Measurements from ENCODE around the gene ITPRIP.

Gene ITPRIP

DNA sequence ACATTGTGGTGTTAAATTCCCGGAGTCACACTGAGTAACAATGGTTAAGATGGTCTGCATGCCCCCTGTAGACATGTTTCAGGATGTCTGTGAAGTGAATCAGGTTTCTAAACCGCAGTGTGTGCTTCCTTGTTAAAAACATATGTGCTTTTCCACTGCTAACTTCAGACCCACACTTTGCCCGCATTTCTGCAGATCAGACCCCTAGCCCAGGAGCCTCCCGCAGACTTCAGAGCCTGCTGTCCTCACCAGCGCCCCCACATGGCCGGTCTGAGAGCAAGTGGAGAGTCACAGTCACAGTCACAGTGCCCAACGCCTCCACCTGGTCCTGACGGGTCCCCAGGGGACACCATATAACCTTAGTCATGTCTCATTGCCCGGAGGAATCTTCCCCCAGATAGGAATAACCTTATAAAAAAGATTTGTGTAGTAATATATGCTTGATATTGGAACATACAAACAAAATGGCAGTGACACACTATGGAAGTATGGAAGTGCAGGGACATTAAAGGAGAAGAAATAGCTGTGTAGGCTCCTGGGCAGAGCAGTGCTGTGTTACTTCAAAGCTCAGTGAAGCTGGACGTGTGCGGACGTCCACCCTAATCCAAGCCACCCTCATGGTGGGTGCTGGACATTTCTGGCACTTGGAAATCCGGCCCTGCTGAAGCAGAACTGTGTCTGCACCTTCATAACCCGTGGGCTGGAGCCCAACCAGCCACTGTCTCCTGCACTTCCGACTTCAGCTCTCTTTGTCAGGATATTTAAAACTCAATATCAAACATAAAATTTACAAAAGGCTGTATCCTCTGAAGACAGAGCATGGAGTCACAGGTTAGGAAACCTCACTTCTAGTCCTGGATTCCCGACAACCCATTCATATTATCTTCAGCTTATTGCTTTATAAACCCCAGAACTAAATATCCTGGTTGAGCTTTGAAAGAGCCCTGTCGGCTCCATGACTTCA, 40.3 kb downstream of the ITPRIP start:
- TF ChIP-seq, protein P1, sequence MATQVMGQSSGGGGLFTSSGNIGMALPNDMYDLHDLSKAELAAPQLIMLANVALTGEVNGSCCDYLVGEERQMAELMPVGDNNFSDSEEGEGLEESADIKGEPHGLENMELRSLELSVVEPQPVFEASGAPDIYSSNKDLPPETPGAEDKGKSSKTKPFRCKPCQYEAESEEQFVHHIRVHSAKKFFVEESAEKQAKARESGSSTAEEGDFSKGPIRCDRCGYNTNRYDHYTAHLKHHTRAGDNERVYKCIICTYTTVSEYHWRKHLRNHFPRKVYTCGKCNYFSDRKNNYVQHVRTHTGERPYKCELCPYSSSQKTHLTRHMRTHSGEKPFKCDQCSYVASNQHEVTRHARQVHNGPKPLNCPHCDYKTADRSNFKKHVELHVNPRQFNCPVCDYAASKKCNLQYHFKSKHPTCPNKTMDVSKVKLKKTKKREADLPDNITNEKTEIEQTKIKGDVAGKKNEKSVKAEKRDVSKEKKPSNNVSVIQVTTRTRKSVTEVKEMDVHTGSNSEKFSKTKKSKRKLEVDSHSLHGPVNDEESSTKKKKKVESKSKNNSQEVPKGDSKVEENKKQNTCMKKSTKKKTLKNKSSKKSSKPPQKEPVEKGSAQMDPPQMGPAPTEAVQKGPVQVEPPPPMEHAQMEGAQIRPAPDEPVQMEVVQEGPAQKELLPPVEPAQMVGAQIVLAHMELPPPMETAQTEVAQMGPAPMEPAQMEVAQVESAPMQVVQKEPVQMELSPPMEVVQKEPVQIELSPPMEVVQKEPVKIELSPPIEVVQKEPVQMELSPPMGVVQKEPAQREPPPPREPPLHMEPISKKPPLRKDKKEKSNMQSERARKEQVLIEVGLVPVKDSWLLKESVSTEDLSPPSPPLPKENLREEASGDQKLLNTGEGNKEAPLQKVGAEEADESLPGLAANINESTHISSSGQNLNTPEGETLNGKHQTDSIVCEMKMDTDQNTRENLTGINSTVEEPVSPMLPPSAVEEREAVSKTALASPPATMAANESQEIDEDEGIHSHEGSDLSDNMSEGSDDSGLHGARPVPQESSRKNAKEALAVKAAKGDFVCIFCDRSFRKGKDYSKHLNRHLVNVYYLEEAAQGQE (IDR thresholded peaks at IDR 0.05; ENCODE audit: low read depth), result no peak
- TF ChIP-seq TAF1 (IDR thresholded peaks at IDR 0.05; ENCODE audit: low read depth), result no peak
- no peak for TF ChIP-seq YY1 (IDR thresholded peaks at IDR 0.05; ENCODE audit: low read depth)
- TF ChIP-seq ZBTB7A (IDR thresholded peaks at IDR 0.05; ENCODE audit: low read depth), result no peak
- TF ChIP-seq, protein P2, sequence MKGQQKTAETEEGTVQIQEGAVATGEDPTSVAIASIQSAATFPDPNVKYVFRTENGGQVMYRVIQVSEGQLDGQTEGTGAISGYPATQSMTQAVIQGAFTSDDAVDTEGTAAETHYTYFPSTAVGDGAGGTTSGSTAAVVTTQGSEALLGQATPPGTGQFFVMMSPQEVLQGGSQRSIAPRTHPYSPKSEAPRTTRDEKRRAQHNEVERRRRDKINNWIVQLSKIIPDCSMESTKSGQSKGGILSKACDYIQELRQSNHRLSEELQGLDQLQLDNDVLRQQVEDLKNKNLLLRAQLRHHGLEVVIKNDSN (IDR thresholded peaks at IDR 0.05), result no peak
- no peak for TF ChIP-seq EGR1 (IDR thresholded peaks at IDR 0.05)
- TF ChIP-seq FOXM1 (IDR thresholded peaks at IDR 0.05; ENCODE audit: borderline replicate concordance, low read depth), result no peak
- no peak for TF ChIP-seq RAD21 (IDR thresholded peaks at IDR 0.05; ENCODE audit: low read depth)
- TF ChIP-seq NFIC (IDR thresholded peaks at IDR 0.05), result no peak
- no peak for TF ChIP-seq EP300 (IDR thresholded peaks at IDR 0.05; ENCODE audit: borderline replicate concordance)
- no peak for TF ChIP-seq TEAD4 (IDR thresholded peaks at IDR 0.05)
- TF ChIP-seq CREB1 (IDR thresholded peaks at IDR 0.05; ENCODE audit: low read depth), result no peak
- TF ChIP-seq, protein P3, sequence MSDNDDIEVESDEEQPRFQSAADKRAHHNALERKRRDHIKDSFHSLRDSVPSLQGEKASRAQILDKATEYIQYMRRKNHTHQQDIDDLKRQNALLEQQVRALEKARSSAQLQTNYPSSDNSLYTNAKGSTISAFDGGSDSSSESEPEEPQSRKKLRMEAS (IDR thresholded peaks at IDR 0.05), result no peak
- TF ChIP-seq TCF12 (IDR thresholded peaks at IDR 0.05; ENCODE audit: low read depth), result no peak
- no peak for TF ChIP-seq CEBPB (IDR thresholded peaks at IDR 0.05)

DNA sequence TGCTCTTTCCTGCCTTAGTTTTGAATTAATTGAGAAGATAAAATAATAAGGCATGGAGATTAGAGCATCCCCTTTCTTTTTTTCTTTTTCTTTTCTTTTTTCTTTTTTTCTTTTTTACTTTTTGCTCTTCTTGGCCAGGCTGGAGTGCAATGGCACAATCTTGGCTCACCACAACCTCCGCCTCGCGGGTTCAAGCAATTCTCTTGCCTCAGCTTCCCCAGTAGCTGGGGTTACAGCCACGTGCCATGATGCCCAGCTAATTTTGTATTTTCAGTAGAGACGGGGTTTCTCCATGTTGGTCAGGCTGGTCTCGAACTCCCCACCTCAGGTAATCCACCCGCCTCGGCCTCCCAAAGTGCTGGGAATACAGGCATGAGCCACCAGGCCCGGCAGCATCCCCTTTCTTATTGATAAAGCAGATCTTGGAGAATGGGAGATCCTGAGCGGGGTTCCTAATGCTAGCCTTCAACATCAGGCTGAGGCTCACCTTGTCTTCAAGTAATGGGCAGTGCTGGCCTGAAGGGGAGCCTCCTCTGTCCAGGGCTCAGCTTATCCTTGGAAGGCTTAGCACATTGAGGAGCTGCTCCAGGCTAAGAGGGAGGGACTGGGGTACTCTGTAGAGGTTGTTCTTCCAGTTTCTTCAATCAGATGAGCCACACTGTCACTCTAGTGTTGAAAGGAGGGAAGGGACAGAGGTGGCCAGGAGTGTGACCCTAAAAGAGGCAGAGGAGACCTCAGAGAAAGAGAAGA, 41.4 kb downstream of the ITPRIP start:
- TF ChIP-seq RAD21 (IDR thresholded peaks at IDR 0.05; ENCODE audit: low read depth), result no peak
- TF ChIP-seq, protein P1 (IDR thresholded peaks at IDR 0.05; ENCODE audit: low read depth), result no peak
- TF ChIP-seq TCF12 (IDR thresholded peaks at IDR 0.05; ENCODE audit: low read depth), result no peak
- no peak for TF ChIP-seq YY1 (IDR thresholded peaks at IDR 0.05; ENCODE audit: low read depth)
- TF ChIP-seq FOXM1 (IDR thresholded peaks at IDR 0.05; ENCODE audit: borderline replicate concordance, low read depth), result no peak
- TF ChIP-seq EP300 (IDR thresholded peaks at IDR 0.05; ENCODE audit: borderline replicate concordance), result no peak
- TF ChIP-seq, protein P3 (IDR thresholded peaks at IDR 0.05), result no peak
- TF ChIP-seq TAF1 (IDR thresholded peaks at IDR 0.05; ENCODE audit: low read depth), result no peak
- TF ChIP-seq, protein P2 (IDR thresholded peaks at IDR 0.05), result no peak
- TF ChIP-seq NFIC (IDR thresholded peaks at IDR 0.05), result no peak
- TF ChIP-seq TEAD4 (IDR thresholded peaks at IDR 0.05), result no peak
- TF ChIP-seq EGR1 (IDR thresholded peaks at IDR 0.05), result no peak
- TF ChIP-seq ZBTB7A (IDR thresholded peaks at IDR 0.05; ENCODE audit: low read depth), result no peak
- no peak for TF ChIP-seq CEBPB (IDR thresholded peaks at IDR 0.05)
- no peak for TF ChIP-seq CREB1 (IDR thresholded peaks at IDR 0.05; ENCODE audit: low read depth)

DNA sequence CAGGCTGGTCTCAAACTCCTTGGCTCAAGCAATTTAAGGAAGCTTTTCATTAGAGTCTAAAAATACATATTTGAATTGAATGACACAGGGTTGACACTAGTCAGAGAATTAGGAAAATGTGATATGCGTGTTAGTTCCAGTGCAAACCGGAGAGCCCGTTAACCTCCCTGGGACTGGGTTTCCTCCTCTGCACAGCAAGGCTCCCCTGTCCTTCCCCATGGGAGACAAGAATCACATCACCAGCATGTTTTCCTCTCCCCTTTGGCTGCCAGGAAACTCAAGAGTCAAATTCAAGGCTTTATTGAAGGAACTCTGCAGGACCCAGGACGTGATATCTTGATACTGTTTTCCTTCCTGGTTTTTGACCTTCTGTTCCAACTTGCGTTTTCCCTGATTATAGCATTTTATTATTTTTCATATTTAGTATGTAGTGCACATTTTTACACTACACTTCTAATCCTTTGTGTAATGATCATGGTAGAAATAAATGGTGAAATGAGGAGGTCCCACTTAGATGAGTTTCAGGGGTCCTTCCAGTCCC, 44.4 kb downstream of the ITPRIP start:
- TF ChIP-seq YY1 (IDR thresholded peaks at IDR 0.05; ENCODE audit: low read depth) (no peak), NFIC (IDR thresholded peaks at IDR 0.05) (no peak)
- TF ChIP-seq, protein P2 (IDR thresholded peaks at IDR 0.05), result no peak

DNA sequence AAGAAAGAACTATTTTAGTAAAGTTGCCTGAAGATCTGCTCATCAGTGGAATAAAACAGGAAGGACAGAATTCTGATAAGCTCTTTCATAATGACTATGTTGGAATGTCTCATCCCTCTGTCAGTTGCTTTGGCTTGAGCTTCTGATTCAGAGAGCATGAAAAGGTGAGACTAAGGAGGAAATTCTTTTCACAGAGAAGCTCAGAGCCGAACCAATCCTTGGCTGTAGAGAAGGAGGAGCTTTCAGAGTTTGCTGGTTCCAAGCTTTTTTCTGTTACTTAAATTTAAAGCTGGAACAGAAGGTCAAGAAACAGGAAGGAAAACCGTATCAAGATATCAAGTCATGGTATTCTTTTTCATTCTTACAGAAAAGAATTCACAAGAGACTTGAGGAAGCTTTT, 45.3 kb downstream of the ITPRIP start:
- TF ChIP-seq CREB1 (IDR thresholded peaks at IDR 0.05; ENCODE audit: low read depth) (no peak), EGR1 (IDR thresholded peaks at IDR 0.05) (no peak), YY1 (IDR thresholded peaks at IDR 0.05; ENCODE audit: low read depth) (no peak), TCF12 (IDR thresholded peaks at IDR 0.05; ENCODE audit: low read depth) (no peak), TAF1 (IDR thresholded peaks at IDR 0.05; ENCODE audit: low read depth) (no peak), TEAD4 (IDR thresholded peaks at IDR 0.05) (no peak), FOXM1 (IDR thresholded peaks at IDR 0.05; ENCODE audit: borderline replicate concordance, low read depth) (no peak), EP300 (IDR thresholded peaks at IDR 0.05; ENCODE audit: borderline replicate concordance) (no peak), ZBTB7A (IDR thresholded peaks at IDR 0.05; ENCODE audit: low read depth) (no peak), CEBPB (IDR thresholded peaks at IDR 0.05) (no peak)
- TF ChIP-seq, protein P2 (IDR thresholded peaks at IDR 0.05), result no peak
- TF ChIP-seq, protein P1 (IDR thresholded peaks at IDR 0.05; ENCODE audit: low read depth), result no peak
- TF ChIP-seq, protein P3 (IDR thresholded peaks at IDR 0.05), result no peak

Data from Ishikawa (cell line).